ENCODE data around the gene HSD17B1.

- TF ChIP-seq POLR2A (IDR thresholded peaks at IDR 0.05): no peak
- TF ChIP-seq CTCF (IDR thresholded peaks at IDR 0.05): no peak
These were observed 16.7 kb upstream of the HSD17B1 start, which contains the start of gene NAGLU for GRCh38 chr17:42536048-42536371.
